Cardiac muscle cell (in vitro differentiated cells and primary cell): ENCODE results near the gene MOB3B. TPM values are rescaled to one million over a fixed set of nuclear protein-coding genes. Genes with fewer than 3 reads are reported as not detected.

Experiments
- DNase-seq, 2 donors: peaks; one replicate each; pipeline versions ENCODE4 v3.0.0 to v3.0.0-alpha.2; 2010 to 2017; ENCODE audit warnings: low read depth in 1 of 2, low spot score in 1 of 2
- H3K27ac ChIP-seq: fragments of 200-600 bp; sonication (generic); 2 replicates; pipeline ENCODE4 v1.5.1; 2016
- H3K27me3 ChIP-seq: fragments of 200-600 bp; sonication (generic); 2 replicates; pipeline ENCODE4 v1.6.0; 2016; ENCODE audit warnings: control low read depth
- H3K36me3 ChIP-seq: fragments of 200-600 bp; sonication (generic); 2 replicates; pipeline ENCODE4 v1.5.1; 2016; ENCODE audit warnings: control low read depth
- H3K4me1 ChIP-seq: fragments of 200-600 bp; sonication (generic); 2 replicates; pipeline ENCODE4 v1.8.1; 2017; ENCODE audit warnings: low read depth, mild to moderate bottlenecking, mixed run types
- H3K4me3 ChIP-seq: fragments of 200-600 bp; sonication (generic); 2 replicates; pipeline ENCODE4 v1.5.1; 2016; ENCODE audit warnings: mild to moderate bottlenecking
- H3K9me3 ChIP-seq: fragments of 200-600 bp; sonication (generic); 2 replicates; pipeline ENCODE4 v1.5.1; 2017; ENCODE audit warnings: low read depth, mild to moderate bottlenecking, control low read depth
- CTCF ChIP-seq: IDR thresholded peaks from 2 replicates; pipeline ENCODE4 v1.5.1; 2012; ENCODE audit warnings: low read depth, mild to moderate bottlenecking, low read length
- polyA plus RNA-seq: library from polyadenylated mRNA; unstranded; fragments of >200 nt; fragmentation: Nextera tagmentation; extraction: Ambion mirVana; gene quantifications from 2 replicates; pipeline ENCODE4 v1.2.1, GENCODE V29; 2016
- total RNA-seq: library from RNA; depleted of rRNA; stranded (reverse); fragments of >200 nt; gene quantifications from 2 replicates; pipeline ENCODE4 v1.2.3, GENCODE V29; 2016

MOB3B gene
- total and polyA plus RNA-seq, 2 experiments from 2014 or later: 0.74 to 1.7 TPM

GRCh38 chr9:27276193-27277030 is 253.2 kb downstream of the MOB3B start:
- peak; percentile 65 to 76 for DNase-seq
- Histone ChIP-seq H3K4me1 (peaks cover 1% of the 10 kb centered on the region), H3K27ac (no peak overlapping the region), H3K36me3 (no peaks in the 10 kb centered on the region), H3K27me3 (no peaks in the 10 kb centered on the region), H3K4me3 (no peak overlapping the region), H3K9me3 (no peaks in the 10 kb centered on the region)
- peak; percentile 55 for TF ChIP-seq CTCF

Other genes starting within 250 kb of the MOB3B start
- gene EQTN, start 232.7 kb downstream of the MOB3B start, total RNA-seq: not detected in 2 replicates
- not detected in 2 replicates for gene EQTN, start 232.7 kb downstream of the MOB3B start, polyA plus RNA-seq
- gene IFNK, start 5.5 kb downstream of the MOB3B start, total RNA-seq: not detected in 2 replicates
- not detected in 2 replicates for gene IFNK, start 5.5 kb downstream of the MOB3B start, polyA plus RNA-seq
- 9.7 and 13.2 TPM in 2 replicates for gene C9orf72, start 43.7 kb upstream of the MOB3B start, total RNA-seq
- 13.1 and 15.7 TPM in 2 replicates for gene C9orf72, start 43.7 kb upstream of the MOB3B start, polyA plus RNA-seq